ENCODE data around the gene LRAT.
"Not testable (repeated sequence)": the region's sequence is repeated elsewhere in the genome, so short reads cannot be mapped to it uniquely, and the experiment has no call there.

LRAT gene

DNA sequence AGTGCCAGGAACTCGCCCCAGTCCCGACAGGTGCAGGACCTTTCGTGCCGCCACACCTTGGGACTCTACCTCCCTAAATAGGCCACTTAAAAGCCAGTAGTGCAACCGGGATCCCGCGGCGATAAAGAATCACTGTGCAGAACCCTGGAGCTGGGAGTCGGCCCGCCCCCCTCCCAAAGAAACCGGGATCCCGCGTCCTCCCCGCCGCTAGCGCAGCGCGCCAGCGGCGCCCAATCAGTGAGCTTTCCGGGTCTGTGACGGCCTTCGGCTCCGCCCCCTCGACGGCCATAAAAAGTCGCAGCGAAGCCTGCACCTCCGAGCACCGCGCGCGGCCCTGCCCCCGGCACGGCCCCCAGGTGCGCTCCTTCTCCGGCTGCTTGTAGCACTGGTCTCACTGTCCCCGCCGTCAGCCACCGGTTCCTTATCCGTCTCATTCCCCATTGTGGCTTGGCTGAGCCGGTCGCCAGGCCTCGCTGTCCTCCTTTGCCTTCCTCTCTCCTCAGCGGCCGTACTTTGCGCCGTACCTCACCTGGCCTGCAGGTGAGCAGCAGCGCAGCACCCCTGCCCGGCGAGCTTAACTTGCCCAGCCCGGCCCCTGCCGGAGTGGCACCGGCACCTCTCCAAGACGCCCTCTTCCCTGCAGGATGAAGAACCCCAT, at the start of gene LRAT:
LRAT (plus strand) TSS at position 318 of the 658 bp plus-strand sequence; CDS start at position 645, 327 bp downstream.
- DNase-seq (ENCODE audit: low read depth) = no peak

DNA sequence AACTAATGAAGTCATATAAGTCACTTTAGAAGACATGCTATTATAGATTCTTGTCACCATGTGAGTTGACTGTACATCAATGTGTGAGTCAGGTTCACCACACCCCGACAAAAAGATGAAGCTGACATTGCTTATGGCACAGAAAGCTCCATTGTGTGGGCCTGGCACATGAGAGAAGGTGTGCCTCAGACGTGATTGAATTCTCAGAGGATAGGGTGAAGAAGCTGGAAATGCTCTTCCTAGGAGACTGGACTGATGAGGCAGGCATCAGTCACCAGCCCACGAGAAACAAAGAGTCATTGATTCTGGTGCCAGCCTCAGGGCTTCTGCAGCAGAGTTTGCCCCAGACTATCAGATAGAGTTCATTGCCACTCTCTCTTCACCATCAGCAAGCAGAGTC, 35.9 kb upstream of the LRAT start:
- no peak for DNase-seq (ENCODE audit: low read depth)

DNA sequence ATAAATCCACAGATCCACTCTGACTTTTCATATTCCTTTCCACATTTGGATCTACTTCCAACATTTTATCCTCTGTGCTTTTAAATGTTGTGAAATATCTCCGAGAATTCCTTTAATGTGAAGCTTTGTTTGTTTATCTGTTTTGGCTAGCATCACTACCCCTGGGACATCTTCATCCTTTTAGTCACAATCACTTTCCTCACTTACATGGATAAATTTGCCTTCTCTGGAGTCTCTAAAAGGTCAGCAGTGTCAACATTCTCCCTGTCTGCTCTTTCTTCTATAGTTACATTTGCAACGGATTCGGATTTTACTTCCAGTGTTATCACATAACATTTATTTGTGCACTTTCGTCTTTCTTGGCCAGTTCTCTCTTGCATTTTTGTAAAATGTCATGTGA, 34.2 kb upstream of the LRAT start:
- DNase-seq (ENCODE audit: low read depth) = no peak

DNA sequence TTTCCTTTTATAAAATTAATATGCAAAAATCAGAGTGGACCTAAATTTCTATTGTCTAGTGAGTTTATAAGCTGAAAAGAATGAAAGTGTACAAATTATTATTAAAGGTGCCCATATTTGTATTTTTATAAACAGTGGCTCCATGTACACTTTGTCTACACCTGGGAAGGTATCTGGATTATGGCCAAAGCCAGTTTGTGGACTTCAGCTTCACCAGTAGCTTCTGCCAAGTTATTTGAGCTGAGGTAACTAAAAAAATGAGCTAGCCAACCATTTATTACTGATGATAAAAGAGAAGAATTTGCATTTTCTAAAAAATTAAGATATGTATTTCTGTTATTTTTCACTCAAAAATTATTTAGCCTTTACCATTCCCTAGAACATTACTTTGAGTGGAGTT, 32.3 kb upstream of the LRAT start:
- no peak for DNase-seq (ENCODE audit: low read depth)

- DNase-seq (ENCODE audit: low read depth) = no peak
Observed at GRCh38 chr4:154714339-154715040, 29.3 kb upstream of the LRAT start.

- peak; percentile 35 for DNase-seq (ENCODE audit: low read depth)
Observed at GRCh38 chr4:154719087-154719486, 24.7 kb upstream of the LRAT start.

DNA sequence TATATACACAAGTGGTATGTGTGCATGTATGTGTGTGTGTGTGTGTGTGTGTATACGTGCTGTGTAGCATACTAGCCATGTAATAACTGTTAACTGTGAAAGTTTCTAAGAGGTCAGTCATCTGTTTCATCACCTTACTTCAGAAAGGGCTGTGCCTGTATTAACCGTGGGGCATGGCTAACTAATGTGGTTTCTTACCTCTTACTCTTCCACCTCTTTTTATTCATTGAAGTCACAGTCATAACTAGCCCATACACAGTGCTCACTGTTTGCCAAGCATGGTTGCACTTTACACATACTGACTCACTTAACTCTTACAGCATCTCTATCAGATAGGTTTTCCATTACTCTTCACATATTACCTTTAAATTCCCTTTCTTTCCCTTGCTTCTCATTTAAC, 23.7 kb upstream of the LRAT start:
- DNase-seq (ENCODE audit: low read depth) = no peak

DNA sequence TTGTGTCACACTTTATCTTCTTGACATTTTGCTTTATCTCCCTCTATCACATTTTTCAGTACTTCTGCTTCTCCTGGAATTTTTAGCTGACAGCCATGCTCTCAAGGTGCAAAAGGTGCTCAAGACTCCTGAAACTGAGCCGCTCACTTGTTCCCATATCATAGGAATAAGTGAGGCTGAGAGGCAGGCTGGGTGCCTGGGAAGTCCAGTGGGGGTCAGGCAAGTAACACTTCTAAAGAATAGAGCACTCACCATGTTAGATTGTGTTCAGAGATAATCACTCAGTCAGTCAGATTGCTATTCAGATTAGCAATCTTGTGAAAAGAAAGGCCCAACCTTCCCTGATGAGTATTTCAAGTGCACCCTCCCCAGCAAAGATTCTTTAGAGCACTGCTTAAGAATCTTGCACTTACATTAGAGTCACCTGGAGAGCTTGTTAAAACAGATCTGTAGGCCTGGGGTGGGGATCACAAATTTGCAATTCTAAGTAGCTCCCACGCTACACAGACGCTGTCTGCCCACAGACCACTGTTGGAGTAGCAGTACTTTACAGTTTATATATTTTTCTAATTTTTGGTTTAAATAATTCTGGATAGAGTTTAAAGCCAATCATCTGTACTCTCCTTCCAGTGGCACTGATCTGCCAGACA, 23.1 kb upstream of the LRAT start:
- DNase-seq (ENCODE audit: low read depth) = no peak

GRCh38 chr4:154722262-154722661, 21.5 kb upstream of the LRAT start:
- no peak for DNase-seq (ENCODE audit: low read depth)

GRCh38 chr4:154723601-154724000, 20.2 kb upstream of the LRAT start:
- not testable (repeated sequence) for DNase-seq (ENCODE audit: low read depth)

DNA sequence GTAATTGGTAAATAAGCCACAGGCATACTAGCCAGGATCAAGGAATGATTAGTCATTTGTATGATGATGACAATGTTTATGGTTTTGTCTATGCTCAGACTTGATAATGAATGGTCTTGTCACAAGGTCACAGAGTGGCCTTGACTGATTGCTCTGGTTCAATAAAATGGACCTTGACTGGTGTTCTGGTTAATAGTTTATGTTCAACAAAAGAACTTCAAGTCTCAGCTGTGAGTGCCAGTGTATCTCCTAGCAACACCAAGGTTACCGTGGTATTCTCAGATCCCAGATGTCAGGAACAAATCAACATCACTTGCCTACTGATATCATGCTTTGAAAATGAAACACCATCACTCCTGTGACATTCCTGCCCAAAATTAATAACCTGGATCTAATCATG, 16.3 kb upstream of the LRAT start:
- DNase-seq (ENCODE audit: low read depth) = no peak

- no peak for DNase-seq (ENCODE audit: low read depth)
Observed at GRCh38 chr4:154731756-154732155, 12.0 kb upstream of the LRAT start.

DNA sequence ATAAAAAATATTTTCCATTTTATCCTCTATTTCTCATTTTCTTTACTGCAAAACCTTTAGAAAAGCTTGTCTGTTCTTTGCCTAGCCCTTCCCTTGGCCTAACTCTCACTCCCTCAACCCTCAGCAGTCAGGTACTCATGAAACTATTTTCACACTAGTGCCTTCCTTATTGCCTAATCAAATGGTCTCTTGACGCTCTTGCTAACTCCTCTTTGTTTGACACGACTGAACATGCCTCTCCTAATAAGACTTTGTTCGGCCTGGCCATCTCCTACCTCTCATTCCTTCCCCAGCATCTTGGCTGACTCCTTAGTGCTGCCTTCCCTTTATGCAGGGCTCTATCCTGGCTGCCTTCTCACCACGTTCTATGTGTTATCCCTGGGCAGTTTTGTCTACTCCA, 11.1 kb upstream of the LRAT start:
- no peak for DNase-seq (ENCODE audit: low read depth)

DNA sequence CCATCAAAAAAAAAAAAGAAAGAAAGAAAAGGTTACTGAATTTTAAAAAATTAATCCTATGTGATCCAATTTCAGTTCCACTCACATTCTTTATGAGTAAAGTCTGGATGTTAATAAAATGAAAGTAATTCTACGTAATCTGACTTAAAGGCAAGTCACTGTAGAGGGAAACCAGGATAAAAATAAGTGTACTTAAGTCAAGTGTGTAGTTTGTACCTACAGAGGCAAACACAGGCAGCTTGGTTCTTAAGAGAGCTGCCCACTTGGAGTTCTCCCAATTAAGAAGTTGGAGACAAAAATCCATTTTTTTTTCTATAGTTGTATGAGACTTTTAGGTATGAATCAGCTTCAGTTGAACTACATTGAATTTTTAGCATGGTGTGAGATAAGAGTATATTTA, 7.0 kb upstream of the LRAT start:
- DNase-seq (ENCODE audit: low read depth) = no peak

DNA sequence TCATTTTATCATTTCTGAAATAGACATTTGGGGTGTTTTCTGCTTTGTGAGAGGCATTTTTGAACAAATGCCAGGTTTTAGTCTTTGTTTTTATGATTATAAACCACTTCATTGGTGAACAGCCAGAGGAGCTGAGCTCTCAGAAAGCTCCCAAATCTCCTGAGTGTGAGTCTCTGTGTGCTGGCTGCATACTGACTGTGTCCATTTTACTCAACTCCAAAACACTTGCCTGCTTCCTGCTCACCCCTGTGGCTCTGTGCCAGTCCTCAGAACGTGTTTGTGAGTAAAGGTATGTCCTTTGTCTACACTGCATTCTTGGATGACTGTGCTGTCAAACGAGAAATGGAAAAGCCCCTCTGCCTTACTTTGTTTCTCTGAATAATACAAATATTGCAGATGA, 5.4 kb upstream of the LRAT start:
- no peak for DNase-seq (ENCODE audit: low read depth)

DNA sequence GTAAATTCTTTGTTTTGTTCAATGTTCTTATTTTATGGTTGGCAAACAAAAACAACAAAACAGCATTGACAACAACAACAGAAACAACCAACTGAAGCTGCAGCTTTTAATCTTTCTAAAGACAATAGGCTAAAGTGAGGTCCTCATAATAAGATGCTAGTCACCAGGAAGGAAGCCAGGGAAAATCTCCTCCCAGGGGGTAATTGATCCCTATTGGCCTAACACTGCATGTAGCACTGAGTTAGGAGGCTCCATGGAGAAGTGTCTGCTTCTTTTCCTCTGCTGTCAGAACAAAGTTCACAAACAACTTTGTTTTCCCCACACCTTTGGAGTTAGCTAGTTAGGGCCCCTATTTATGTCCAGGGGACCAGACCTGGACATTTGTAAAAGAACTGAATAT, 4.7 kb upstream of the LRAT start:
- DNase-seq (ENCODE audit: low read depth) = no peak

DNA sequence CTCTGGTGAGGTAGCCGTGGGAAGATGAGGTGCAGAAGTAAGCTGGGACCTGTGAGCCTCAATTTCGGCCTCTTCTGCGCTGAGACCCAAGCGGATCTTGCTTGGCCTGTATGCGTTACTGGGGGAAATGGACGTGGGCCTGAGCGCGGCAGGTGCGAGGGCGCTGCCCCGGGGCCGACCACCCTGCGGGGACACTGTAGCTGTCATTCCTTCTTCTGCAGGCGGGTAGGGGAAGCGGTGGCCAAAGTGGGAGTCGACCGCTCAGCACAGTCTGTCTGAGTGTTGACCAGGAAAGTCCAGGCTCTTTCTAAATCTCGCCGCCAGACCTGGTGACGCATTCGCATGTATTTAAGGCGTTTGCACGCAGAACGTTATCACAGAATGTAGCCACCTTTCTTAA, 3.3 kb upstream of the LRAT start:
- DNase-seq (ENCODE audit: low read depth) = no peak

GRCh38 chr4:154741131-154741665, 2.6 kb upstream of the LRAT start:
- no peak for DNase-seq (ENCODE audit: low read depth)

DNA sequence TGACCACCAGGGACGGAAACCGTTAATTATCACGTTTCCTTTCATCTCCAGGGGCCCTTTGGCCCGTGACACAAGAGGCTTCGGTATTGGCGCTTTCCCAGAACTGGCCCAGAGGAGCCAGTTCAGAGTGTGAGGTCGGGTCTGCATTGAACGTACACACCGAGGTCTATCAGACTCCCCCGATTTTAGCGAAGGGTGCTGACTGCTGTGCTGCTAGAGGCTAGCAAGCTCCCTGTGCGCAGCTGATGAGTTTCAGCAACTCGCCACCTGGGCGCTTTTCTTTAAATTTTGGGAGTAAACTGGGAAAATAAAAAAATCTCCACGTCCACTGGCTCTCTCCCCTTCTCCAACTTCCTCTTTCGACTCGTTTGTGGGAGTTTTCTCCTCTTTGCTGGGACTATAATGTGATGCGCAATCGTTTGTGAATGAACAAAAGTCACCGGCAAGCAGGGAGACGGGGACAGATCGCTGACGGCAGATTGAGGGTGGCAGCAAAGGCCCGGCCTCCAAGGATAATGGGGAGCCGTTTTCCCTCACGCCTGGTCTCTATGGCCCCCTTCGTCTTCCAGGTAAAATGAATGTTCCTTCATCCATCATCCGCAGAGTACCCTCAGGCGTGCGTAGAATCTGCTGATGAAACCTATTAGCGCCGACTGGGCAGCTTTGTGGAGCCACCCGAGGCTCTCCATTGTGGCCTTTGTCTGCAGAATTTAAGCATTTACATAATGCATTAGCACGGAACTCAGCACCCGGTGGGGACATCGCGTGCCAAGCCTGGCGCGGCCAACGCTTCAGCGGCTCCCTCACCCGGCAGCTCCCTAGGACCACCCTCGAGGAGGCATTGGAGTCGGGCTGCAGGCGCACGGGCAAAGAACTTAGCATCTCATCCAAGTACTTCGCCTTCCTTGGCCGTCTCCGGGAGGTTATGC, 1.6 kb upstream of the LRAT start:
- no peak for DNase-seq (ENCODE audit: low read depth)

DNA sequence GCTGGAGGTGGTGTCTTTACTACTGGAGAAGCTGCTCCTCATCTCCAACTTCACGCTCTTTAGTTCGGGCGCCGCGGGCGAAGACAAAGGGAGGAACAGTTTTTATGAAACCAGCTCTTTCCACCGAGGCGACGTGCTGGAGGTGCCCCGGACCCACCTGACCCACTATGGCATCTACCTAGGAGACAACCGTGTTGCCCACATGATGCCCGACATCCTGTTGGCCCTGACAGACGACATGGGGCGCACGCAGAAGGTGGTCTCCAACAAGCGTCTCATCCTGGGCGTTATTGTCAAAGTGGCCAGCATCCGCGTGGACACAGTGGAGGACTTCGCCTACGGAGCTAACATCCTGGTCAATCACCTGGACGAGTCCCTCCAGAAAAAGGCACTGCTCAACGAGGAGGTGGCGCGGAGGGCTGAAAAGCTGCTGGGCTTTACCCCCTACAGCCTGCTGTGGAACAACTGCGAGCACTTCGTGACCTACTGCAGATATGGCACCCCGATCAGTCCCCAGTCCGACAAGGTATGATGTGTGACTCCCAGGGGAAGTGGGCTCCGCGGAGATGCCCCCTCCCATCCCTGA, 634 bp downstream of the LRAT start:
- DNase-seq (ENCODE audit: low read depth) = no peak

GRCh38 chr4:154757713-154758112, 13.9 kb downstream of the LRAT start:
- DNase-seq (ENCODE audit: low read depth) = no peak

DNA sequence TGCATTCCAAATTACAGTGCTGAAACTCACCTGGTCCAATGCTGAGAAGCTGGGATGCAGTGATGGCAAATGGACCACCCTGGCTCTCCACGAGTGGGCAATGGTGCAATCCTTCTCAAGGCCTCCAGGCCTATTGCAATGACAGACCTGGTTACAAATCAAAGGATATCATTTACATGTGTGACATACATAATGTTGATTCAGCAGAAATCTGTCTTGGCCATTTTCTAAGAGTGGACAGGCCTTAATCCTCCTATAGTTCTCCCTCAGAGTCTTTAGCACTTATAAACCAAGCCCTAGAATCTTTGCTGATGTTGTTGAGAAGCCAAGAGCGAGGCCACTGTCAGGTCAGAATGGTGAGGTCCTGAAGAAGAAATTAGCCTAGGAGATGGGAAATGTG, 17.1 kb downstream of the LRAT start:
- no peak for DNase-seq (ENCODE audit: low read depth)

All from HS-27A (cell line).